Left cardiac atrium (tissue), 4 donors: ENCODE measurements around the gene CBX2. TPM values are rescaled to one million over a fixed set of nuclear protein-coding genes. Genes with fewer than 3 reads are reported as not detected.

Experiments
- ATAC-seq, 2 donors: fragments of 200-7000 bp; cut with Tn5 transposase; one replicate each; pipeline ENCODE4 v1.9.1; 2020; ENCODE audit warnings: mild to moderate bottlenecking in 2 of 2, moderate library complexity in 2 of 2
- DNase-seq: peaks from one replicate; pipeline ENCODE4 v3.0.0-alpha.2; 2020
- intact Hi-C, 2 donors: fragments of 100-400 bp; cut with DNase I; formaldehyde crosslinking; loops; one replicate each; pipeline versions ENCODE4 v1.14.1 to v1.15.1; 2022 to 2023
- total RNA-seq, 2 donors: library from RNA; stranded (reverse); fragmentation: NEBNext Ultra II Directional; extraction: Animal tissue kit (Norgen Biotek cat#: 25700); gene quantifications; one replicate each; pipeline ENCODE4 v1.2.1, GENCODE V29; 2021
- donor health status: DM: no; HTN: yes; CAD: no.
- donor health status: DM: no; HTN: yes; CAD: no; lungs with severe emphysema.
- donor health status: DM: yes; HTN: yes; CAD: no.
- donor health status: Dilated cardiomyopathy.

The CBX2 gene
- total RNA-seq, 2 donors from 2014 or later, result 3.1 to 3.5 TPM

DNA sequence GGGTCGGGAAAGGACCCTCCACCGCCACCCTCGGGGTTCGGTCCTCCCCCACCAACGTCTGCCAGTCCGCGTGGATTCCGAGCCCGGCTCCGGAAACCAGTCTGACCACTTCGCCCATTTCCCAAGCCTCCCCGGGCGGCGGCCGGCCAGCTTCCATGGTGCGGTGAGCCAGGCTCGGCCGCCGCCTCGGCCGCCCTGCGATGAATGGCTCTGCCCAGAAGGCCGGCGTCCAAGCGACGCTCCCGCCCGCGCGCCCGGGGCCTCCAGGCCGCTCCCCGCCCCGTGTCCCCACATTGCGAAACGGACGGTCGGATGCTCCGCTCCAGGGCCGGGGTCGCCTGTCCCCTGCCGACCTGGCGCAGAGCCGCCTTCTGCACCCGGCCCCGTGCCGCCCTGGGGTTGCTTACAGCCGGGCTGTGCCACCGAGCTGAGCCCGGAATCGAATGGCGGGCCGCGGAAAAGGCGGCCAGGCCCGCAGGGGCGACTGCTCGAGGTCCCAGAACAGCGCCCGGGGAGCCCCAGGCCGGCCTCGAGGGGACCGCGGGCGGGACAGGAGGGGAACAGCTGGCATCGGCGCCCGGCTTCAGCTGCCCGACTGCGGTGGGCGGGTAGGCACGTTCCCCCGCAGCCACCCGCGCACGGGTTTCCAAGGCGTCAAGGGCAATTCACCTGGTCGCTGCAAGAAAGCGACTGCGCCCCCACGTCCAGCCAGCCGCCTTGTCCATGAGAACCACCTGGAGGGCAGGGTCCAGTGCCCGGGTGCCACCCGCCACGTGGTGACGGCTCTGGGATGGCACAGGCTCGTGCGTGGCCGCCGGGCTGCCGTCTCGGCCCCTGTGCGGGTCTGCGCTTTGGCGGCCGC lies 37.3 kb downstream of the CBX2 start:
- DNase-seq (peak; percentile 67), ATAC-seq (peak; percentile 14 to 28)
- intact Hi-C loops, result no loop called here

DNA sequence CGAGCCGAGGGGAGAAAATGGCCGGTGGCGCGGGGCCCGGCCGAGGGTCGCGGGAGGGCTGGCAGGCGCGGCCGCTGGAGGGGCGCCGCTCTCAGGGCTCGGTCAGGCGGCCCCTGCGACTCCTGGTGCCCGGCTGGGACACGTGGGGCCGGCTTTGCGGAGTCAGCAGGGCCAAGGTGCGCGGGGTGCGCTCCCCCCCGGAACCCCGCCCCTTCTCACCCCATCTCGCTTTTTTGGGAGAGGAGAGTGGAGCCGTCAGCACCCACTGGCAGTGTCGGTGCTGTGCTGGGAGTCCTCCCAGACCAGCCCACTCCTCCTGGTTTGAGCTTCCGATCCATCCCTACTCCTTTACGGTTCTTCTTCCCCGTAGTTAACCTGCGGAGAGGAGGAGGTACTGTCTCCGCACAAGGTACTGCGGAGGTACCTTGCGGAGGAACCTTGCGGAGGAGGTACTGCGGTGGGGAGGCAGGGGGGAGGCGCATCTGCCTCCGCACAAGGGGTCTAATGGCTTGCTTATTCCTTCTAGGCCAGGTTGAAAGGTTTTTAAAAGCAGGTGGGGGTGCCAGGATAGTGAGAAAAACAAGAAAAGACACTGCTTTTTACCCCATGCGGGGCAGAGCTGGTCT lies 38.0 kb downstream of the CBX2 start:
- DNase-seq (no peak), ATAC-seq (no peak)
- intact Hi-C loops, result no loop called here

DNA sequence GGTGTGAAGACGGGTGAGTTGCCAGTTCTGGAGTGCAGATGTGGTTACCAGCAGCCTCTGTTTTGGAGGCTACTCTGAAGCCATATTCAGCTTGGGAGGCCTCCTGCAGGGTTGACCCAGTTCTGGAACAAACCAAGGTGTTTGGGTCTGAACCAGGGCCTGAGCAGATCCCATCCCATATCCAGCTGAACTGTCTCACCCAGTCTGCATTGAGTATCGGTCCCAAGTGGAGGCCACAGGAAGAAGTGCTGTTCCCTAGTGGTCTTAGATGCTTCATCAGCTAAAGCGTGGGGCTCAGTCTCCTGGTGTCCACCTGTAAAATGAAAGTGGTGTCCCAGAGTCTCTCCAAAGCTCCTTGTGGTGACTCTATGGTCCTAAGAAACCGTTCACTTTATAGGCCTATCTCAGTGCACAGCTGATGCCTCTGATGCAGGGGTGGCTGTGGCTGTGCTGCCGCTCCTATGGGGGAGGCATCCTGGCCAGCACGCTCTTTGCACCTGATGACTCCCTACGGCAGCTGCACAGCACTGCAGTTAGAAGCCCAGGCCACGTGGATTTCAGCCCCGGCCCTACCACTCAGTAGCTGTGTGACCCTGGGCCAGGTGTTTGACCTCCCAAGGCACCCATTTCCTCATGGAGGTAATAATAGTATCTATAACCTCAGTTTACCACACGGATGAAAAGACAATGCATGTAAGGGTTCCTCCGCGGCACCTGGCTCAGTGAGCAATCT lies 40.2 kb downstream of the CBX2 start:
- ATAC-seq (no peak), DNase-seq (no peak)
- intact Hi-C loops, result no loop called here

- ATAC-seq, result peak in 1 of 2 donors; percentile 9
- no peak for DNase-seq
- intact Hi-C loops, result no loop called here
Observed at GRCh38 chr17:79819085-79819484, 41.1 kb downstream of the CBX2 start.

GRCh38 chr17:79819534-79820276 lies 41.8 kb downstream of the CBX2 start:
- ATAC-seq, result peak; percentile 65 to 72
- intact Hi-C loops, result no loop called here
- DNase-seq, result no peak

DNA sequence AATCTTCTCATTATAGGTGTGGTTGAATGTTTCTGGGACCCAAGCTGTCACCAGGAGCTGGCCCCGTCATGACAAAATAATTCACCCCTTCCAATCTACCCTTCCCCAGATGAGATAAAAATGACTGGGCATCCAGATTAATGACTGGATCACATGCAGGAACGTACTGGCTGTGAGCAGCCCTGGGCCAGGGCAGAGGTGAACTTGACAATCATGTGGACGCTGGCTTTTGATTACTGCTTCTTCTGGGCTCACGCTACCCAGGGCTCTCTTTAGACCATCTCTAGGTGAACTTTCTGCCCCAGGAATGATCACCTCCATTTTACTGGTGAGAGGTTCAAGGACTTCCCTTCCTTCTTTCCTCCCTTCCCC lies 43.0 kb downstream of the CBX2 start:
- DNase-seq, result no peak
- intact Hi-C loops, result no loop called here

GRCh38 chr17:79821331-79822095 lies 43.6 kb downstream of the CBX2 start:
- intact Hi-C loops, result no loop called here
- DNase-seq (no peak), ATAC-seq (no peak)

More for the DNA sequence above, 43.0 kb downstream of the CBX2 start:
- no peak for ATAC-seq

- no peak for ATAC-seq
- intact Hi-C loops, result no loop called here
- no peak for DNase-seq
Observed at GRCh38 chr17:79822583-79823124, 44.7 kb downstream of the CBX2 start.

GRCh38 chr17:79824234-79824633 lies 46.3 kb downstream of the CBX2 start:
- DNase-seq (no peak), ATAC-seq (no peak)
- intact Hi-C loops, result no loop called here

DNA sequence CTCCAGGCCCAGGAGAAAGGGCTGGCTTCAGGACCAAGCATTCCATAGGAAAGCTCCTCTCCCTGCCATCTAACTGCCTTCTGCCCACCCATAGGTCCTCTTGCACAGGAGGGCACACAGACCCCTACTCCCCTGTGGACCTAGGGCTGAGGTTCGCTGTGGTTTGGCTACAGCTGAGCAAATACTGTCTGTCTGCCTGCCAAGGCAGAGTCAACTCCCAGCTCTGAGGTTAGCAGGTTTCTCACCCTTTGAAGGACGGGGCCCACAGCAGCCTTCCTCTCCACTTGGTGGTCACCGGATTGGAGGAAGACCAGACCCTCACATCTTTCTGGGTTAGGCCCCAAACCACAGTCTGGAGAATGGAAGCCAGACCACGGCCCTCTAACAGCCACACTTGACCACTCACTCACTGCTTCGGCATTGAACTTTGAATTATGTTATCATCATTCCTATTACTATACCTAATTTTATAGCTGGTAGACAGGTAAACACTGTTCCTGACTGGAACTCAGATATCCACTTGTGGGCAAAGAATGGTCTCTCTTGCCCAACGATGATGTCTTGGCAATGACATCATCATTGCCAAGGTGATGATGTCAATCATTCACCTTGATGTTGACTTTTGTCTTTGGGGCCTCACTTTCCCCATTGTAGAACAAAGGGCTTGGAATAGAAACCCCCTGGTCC lies 47.1 kb downstream of the CBX2 start:
- DNase-seq, result no peak
- intact Hi-C loops, result no loop called here
- no peak for ATAC-seq

- intact Hi-C loops, result no loop called here
- DNase-seq, result no peak
- ATAC-seq, result no peak
Observed at GRCh38 chr17:79825580-79825921, 47.6 kb downstream of the CBX2 start.

- peak in 1 of 2 donors; percentile 25 for ATAC-seq
- no peak for DNase-seq
Observed at GRCh38 chr17:79826204-79826680, 48.3 kb downstream of the CBX2 start.

DNA sequence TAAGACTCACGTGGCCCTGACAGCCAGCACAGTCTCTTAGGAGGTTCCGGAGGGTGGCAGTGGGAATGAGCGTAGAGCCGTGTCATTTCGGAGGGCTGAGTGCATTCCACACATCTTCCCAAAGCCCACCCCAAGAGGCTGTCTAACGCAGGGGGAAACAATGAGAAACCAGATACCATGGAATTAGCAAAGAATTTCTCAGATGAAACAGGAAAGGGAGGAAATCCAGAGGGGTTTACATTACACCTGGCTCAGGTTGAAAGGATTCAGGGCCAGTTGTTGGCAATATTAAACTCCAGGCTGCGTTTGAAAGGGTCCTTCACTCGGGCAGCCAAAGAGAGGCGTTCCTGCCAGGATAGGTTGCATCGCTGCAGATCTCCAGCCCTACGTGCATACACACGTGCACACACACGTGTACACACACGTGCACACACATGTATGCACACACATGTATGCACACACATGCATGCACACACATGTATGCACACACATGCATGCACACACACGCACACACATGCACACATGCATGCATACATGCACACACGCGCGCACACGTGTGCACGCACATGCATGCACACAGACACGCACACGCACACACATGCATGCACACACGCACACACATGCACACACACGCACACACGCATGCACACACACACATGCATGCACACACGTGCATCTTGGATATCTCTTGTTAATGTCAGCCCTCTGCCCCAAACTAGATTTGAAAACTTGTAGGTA lies 49.1 kb downstream of the CBX2 start:
- ATAC-seq, result no peak
- intact Hi-C loops, result no loop called here
- no peak for DNase-seq

More at GRCh38 chr17:79826204-79826680, 48.3 kb downstream of the CBX2 start:
- intact Hi-C loops, result no loop called here

- no peak for ATAC-seq
- intact Hi-C loops, result no loop called here
Observed at GRCh38 chr17:79829004-79829403, 51.1 kb downstream of the CBX2 start.

GRCh38 chr17:79829457-79829856 lies 51.5 kb downstream of the CBX2 start:
- DNase-seq, result no peak
- no peak for ATAC-seq
- intact Hi-C loops, result no loop called here

More at GRCh38 chr17:79829004-79829403, 51.1 kb downstream of the CBX2 start:
- DNase-seq, result no peak

- DNase-seq (no peak), ATAC-seq (no peak)
- intact Hi-C loops, result no loop called here
Observed at GRCh38 chr17:79830303-79830702, 52.4 kb downstream of the CBX2 start.

GRCh38 chr17:79830763-79831264 lies 52.9 kb downstream of the CBX2 start:
- no peak for DNase-seq
- intact Hi-C loops, result no loop called here
- ATAC-seq, result no peak
